Nephron progenitor cell (in vitro differentiated cells): Measurements from ENCODE around the gene TOP2A.

Experiments used
- DNase-seq: peaks from one replicate; pipeline ENCODE4 v3.0.0; 2021
- H3K27ac Mint-ChIP-seq: 2 replicates; pipeline ENCODE4 v1.8.0; 2021; ENCODE audit warnings: mild to moderate bottlenecking, moderate library complexity, mixed read lengths
- H3K27me3 Mint-ChIP-seq: 2 replicates; pipeline ENCODE4 v1.8.0; 2021; ENCODE audit warnings: mild to moderate bottlenecking, low read depth, mixed read lengths; ENCODE audit not compliant: poor library complexity
- H3K36me3 Mint-ChIP-seq: 2 replicates; pipeline ENCODE4 v1.8.0; 2021; ENCODE audit warnings: low read depth, mixed read lengths
- H3K4me1 Mint-ChIP-seq: 2 replicates; pipeline ENCODE4 v1.8.0; 2021; ENCODE audit warnings: mixed read lengths
- H3K4me3 Mint-ChIP-seq: 2 replicates; pipeline ENCODE4 v1.8.0; 2021; ENCODE audit warnings: mild to moderate bottlenecking, moderate library complexity, mixed read lengths
- H3K9me3 Mint-ChIP-seq: 2 replicates; pipeline ENCODE4 v1.8.0; 2021; ENCODE audit warnings: mild to moderate bottlenecking, moderate library complexity, mixed read lengths
- TF ChIP-seq, protein P1 (sequence below): fragments of 200-600 bp; sonication (generic); IDR thresholded peaks from 2 replicates; pipeline ENCODE4 v1.5.0; 2021; ENCODE audit warnings: antibody characterized with exemption

The TOP2A gene

DNA sequence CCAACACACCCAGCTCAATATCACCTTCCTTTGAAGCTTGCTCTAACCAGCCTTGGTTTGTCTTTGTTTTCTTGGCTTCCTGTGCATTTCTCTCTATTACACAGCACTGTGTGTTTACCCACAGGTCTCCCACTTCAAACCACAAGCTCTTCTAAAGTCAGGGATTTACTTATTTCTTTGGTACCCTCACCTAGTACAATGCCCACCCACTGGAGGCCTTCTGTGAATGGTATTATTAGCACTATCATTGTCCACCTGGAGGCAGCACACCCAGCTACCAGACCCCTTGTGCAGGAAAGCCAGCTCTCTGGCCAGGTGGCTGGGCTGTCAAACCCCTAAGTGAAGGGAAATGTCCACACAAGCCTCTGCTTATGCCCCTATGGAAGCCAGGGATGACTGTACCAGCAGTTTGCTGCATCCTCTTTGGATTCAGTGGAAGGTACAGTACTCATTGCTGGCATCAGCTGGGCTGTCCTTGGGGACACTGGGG is 9.4 kb upstream of the TOP2A start:
- Mint-ChIP-seq H3K36me3 (no peaks in the 10 kb centered on the region), H3K4me1 (peaks cover 24% of the 10 kb centered on the region), H3K27ac (no peak overlapping the region), H3K4me3 (no peak overlapping the region), H3K9me3 (peaks cover 7% of the 10 kb centered on the region), H3K27me3 (peaks cover 12% of the 10 kb centered on the region)
- TF ChIP-seq, protein P1, sequence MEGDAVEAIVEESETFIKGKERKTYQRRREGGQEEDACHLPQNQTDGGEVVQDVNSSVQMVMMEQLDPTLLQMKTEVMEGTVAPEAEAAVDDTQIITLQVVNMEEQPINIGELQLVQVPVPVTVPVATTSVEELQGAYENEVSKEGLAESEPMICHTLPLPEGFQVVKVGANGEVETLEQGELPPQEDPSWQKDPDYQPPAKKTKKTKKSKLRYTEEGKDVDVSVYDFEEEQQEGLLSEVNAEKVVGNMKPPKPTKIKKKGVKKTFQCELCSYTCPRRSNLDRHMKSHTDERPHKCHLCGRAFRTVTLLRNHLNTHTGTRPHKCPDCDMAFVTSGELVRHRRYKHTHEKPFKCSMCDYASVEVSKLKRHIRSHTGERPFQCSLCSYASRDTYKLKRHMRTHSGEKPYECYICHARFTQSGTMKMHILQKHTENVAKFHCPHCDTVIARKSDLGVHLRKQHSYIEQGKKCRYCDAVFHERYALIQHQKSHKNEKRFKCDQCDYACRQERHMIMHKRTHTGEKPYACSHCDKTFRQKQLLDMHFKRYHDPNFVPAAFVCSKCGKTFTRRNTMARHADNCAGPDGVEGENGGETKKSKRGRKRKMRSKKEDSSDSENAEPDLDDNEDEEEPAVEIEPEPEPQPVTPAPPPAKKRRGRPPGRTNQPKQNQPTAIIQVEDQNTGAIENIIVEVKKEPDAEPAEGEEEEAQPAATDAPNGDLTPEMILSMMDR, result no peak
- DNase-seq, result no peak

DNA sequence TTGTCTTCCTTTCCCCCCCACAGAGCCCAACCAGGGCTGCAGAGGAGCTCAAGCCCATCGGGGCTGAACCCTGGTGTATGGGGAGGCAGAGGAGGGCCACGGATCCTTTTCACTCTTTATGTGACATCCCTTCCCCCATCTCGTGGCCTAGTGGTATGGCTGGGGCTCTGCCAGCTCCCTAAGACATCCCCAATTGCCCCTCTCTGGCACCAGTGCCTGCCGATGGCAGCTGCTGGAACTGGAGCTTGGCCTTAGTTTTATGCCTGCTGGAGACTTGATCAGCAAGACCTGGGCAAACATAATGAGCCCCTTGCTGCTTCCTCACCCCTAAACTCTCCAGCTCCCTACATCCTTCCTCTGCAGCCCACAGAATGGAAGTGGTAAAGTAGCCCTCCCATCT is 8.0 kb upstream of the TOP2A start:
- Mint-ChIP-seq H3K9me3 (peaks cover 7% of the 10 kb centered on the region), H3K4me3 (no peak overlapping the region), H3K27me3 (peaks cover 12% of the 10 kb centered on the region), H3K27ac (peak overlapping the region; percentile 13), H3K36me3 (no peaks in the 10 kb centered on the region), H3K4me1 (peaks cover 28% of the 10 kb centered on the region)
- DNase-seq, result no peak
- TF ChIP-seq, protein P1, result no peak

DNA sequence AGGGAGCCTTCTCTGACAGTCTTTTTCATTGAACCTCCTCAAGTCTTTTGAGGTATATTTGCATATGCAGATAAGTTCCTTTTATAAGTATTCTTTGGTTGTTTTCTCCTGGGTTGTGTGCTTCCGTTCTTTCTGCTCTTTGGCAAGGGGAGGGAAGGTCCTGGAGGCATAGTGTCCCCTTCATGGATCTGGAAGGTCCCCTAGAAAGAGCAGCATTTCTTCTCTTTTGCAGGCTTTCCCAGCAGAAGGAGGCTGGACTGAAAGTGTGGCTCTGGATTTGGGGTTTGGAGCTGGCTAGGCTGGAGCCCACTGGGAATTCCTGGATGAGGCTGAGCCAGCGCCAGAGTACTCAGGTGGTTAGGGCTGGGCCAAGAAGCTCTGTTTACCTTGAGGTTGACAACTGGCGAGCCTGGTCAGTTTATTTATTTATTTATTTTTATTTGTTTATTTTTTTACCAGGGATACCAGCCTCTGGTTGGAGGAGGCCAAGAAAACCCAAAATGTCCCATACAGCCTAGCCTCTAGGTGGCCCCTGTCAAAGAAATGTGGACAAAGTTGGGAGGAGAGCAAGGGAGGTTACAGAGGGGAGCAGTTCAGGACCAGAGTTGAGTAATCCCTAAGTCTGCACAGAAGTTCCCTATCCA is 5.4 kb upstream of the TOP2A start:
- peaks cover 42% of the 10 kb centered on the region for H3K4me1 Mint-ChIP-seq
- no peaks in the 10 kb centered on the region for H3K36me3 Mint-ChIP-seq
- peak; percentile 33 for DNase-seq
- peak overlapping the region; percentile 46 for H3K27ac Mint-ChIP-seq
- peaks cover 8% of the 10 kb centered on the region for H3K27me3 Mint-ChIP-seq
- H3K9me3 Mint-ChIP-seq, result peaks cover 5% of the 10 kb centered on the region
- TF ChIP-seq, protein P1, result peak; percentile 16
- H3K4me3 Mint-ChIP-seq, result peak overlapping the region; percentile 75

DNA sequence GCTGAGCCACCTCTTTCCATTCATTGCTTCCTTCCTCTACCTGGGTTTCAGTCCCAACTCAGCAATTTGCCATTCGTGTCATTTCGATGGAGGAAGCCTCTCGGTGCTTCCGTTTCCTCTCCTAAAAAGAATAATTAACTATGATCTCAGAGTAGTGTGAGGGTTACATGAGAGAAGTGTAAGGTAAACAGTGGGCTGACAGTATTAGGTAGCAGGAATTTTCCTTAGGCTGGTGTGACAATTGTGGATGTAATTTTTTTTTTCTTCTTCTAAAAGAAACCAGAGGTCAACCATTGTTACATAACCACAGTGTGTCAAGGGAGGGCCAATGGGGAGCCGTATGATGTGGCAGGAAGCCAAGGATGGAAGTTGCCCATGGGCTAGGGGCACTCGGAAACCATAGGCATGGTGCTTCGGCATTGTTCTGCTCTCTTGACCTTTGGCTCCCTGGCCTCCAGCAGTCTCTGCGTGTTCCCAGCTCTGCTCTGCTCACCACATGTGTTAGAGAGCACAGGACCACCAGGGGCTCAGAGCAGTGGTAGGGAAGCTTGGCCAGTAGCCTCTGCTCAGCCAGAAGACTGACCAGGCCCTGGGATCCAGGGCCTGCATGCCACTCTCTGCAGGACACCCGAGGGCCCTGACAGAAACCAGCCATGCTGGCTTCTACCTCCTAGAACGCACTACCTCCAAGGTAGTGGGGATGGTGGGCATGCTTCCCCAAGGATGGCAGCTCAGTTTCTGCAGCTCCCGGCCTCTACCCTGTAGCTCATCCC is 2.0 kb upstream of the TOP2A start:
- no peaks in the 10 kb centered on the region for H3K27me3 Mint-ChIP-seq
- peaks cover 5% of the 10 kb centered on the region for H3K36me3 Mint-ChIP-seq
- H3K27ac Mint-ChIP-seq, result peak overlapping the region; percentile 64
- peak overlapping the region; percentile 42 for H3K4me3 Mint-ChIP-seq
- H3K4me1 Mint-ChIP-seq, result peaks cover 59% of the 10 kb centered on the region
- TF ChIP-seq, protein P1, result no peak
- H3K9me3 Mint-ChIP-seq, result no peaks in the 10 kb centered on the region
- DNase-seq, result no peak

DNA sequence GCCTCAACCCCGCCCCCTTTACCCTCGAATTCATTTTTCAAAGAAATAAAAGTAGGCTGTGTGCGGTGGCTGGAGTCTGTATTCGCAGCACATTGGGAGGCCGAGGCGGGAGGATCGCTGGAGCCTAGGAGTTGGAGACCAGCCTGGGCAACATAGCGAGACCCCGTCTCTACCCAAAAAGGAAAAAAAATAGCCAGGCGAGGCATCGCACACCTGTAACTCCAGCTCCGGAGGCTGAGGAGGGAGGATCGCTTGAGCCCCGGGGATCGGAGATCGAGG is 671 bp upstream of the TOP2A start:
- Mint-ChIP-seq H3K4me1 (peaks cover 54% of the 10 kb centered on the region), H3K4me3 (peak overlapping the region; percentile 98), H3K27me3 (no peaks in the 10 kb centered on the region), H3K27ac (peak overlapping the region; percentile 89), H3K9me3 (no peaks in the 10 kb centered on the region), H3K36me3 (peaks cover 7% of the 10 kb centered on the region)
- TF ChIP-seq, protein P1, result no peak
- no peak for DNase-seq

DNA sequence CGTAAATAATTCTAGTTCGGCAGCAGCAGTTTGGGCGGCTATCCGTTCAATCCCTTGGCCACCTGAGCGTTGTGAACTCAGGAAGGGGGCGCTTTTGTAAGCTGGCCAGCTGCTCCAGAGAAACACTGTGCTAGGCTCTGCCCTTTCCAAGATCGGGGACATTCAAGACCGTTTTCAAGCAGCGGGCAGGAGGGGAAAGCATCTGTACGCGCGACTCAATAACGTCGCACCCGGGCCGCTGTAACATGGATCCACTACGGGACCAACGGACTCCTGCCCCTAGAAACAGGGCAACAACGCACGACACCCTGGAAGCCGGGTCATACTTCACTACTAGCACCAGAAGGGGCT is 463 bp downstream of the TOP2A start:
- DNase-seq, result no peak
- Mint-ChIP-seq H3K27me3 (no peaks in the 10 kb centered on the region), H3K9me3 (no peaks in the 10 kb centered on the region), H3K4me1 (peaks cover 45% of the 10 kb centered on the region), H3K27ac (peak overlapping the region; percentile 90), H3K36me3 (peaks cover 19% of the 10 kb centered on the region), H3K4me3 (peak overlapping the region; percentile 98)
- TF ChIP-seq, protein P1, result no peak
